Psoas muscle (tissue), 8 donors: ENCODE results near the gene UQCRC1. TPM values are rescaled to one million over a fixed set of nuclear protein-coding genes. Genes with fewer than 3 reads are reported as not detected.
A peak's percentile ranks its signal among the peaks of the same experiment; 100 is the strongest.

Experiments
- ATAC-seq, 4 donors: fragments of 200-7000 bp; cut with Tn5 transposase; one replicate each; pipeline ENCODE4 v1.9.1; 2020; ENCODE audit warnings: moderate library complexity in 3 of 4, mild to moderate bottlenecking in 2 of 4
- DNase-seq, 2 donors: peaks; one replicate each; pipeline ENCODE4 v3.0.0-alpha.2; 2020
- H3K27ac ChIP-seq: fragments of 200-600 bp; one replicate; pipeline ENCODE4 v1.8.0; 2022
- H3K27me3 ChIP-seq, 3 donors: fragments of 200-600 bp in 1 of 3; one replicate each; pipeline versions ENCODE4 v1.6.1 to v1.8.0; 2013 to 2022; ENCODE audit warnings: low read length in 2 of 3, mild to moderate bottlenecking in 2 of 3, moderate library complexity in 1 of 3; ENCODE audit not compliant: insufficient read depth in 3 of 3
- H3K36me3 ChIP-seq, 2 donors: fragments of 200-600 bp in 1 of 2; one replicate each; pipeline versions ENCODE4 v1.6.1 to v1.8.0; 2013 to 2022; ENCODE audit warnings: low read depth in 1 of 2, mild to moderate bottlenecking in 1 of 2, moderate library complexity in 1 of 2; ENCODE audit not compliant: insufficient read depth in 1 of 2
- H3K4me1 ChIP-seq: fragments of 200-600 bp; one replicate; pipeline ENCODE4 v1.8.0; 2022
- H3K4me3 ChIP-seq: fragments of 200-600 bp; one replicate; pipeline ENCODE4 v1.8.0; 2022; ENCODE audit warnings: mild to moderate bottlenecking
- H3K9me3 ChIP-seq: fragments of 200-600 bp; one replicate; pipeline ENCODE4 v1.8.0; 2022
- WGBS, 3 donors: extraction: QIAGEN DNeasy Blood & Tissue Kit; methylation state at CpG; one replicate each; pipeline versions ENCODE4 v1.1.6 to v1.1.7; 2013; 5-methylcytosine and 5-hydroxymethylcytosine counted together
- intact Hi-C, 2 donors: fragments of 100-400 bp; cut with DNase I; formaldehyde crosslinking; loops; one replicate each; pipeline versions ENCODE4 v1.11.0 to v1.14.2; 2022
- polyA plus RNA-seq, 3 donors: library from polyadenylated mRNA; stranded (reverse); fragments of 200-250 nt; gene quantifications; one replicate each; pipeline ENCODE4 v1.2.3, GENCODE V29; 2013
- total RNA-seq, 4 donors: library from RNA; stranded (reverse); fragmentation: NEBNext Ultra II Directional in 2 of 4; extraction: Animal tissue kit (Norgen Biotek cat#: 25700) in 2 of 4; gene quantifications; one replicate each; pipeline versions ENCODE4 v1.2.1 to v1.2.4, GENCODE V29; 2021 to 2023
- TF ChIP-seq, protein P1 (sequence below): fragments of 200-600 bp; IDR thresholded peaks from one replicate; pipeline ENCODE4 v1.8.0; 2022; ENCODE audit warnings: antibody characterized with exemption
- donor health status: healthy with polysubstance abuse.
- donor health status: DM: no; HTN: no; CAD: no; lungs with moderate emphysema.
- donor health status: Bipolar disorder and iron deficiency.
- donor health status: healthy.
- donor health status: DM: yes; HTN: yes; CAD: no.
- donor health status: DM: no; HTN: no; CAD: no.
- donor health status: DM: no; HTN: no; CAD: no.
- donor health status: DM: yes; HTN: yes; CAD: no.

Gene UQCRC1
- total and polyA plus RNA-seq, 7 donors = 466 to 719 (median 674) TPM

DNA sequence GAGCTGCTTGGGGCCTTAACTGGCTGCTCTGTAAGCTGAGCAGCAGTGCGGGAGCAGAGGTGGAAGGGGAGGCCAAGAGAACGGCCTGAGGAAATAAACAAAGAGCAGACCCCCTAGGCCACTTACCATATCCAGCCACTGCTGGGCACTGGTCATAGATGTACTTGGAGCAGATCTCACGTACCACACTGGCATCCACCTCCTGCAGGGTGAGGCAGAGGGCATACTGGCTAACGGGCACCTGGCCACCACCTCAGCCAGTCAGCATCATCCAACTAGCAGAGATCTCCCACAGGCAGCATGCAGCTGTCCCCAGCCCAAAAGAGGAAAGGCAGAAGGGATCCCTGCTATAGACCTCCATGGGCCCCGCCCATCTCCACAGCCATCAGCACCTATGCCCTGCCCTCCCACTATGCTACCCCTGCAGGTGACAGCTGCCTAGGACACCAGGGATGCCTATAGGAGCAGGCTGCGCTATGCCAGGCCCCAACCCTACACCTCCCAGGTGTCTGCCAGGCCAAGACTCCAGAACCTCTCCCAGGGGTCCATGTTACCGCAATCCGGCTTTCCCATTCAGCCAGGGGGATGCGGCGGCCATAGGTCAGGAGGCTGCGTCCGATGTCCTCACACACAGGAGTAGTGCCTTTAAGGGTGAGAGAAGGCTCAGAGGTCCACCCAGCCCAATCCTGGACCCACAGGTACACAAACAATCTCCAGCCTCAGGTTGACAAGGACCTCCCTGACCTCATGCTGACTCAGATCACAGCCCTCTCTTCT lies 9.7 kb downstream of the UQCRC1 start:
- Histone ChIP-seq H3K9me3 (no peaks in the 10 kb centered on the region), H3K4me1 (peaks cover 71% of the 10 kb centered on the region), H3K27me3 (no peaks in the 10 kb centered on the region), H3K36me3 (peaks cover 29 to 62% of the 10 kb centered on the region in 2 donors), H3K27ac (peak overlapping the region; percentile 94), H3K4me3 (peak overlapping the region; percentile 2)
- peak in 1 of 2 donors; percentile 45 for DNase-seq
- WGBS, 3 donors = 75 to 80% (median 78%) methylated on average over 12 of the region's 12 CpGs
- TF ChIP-seq, protein P1, sequence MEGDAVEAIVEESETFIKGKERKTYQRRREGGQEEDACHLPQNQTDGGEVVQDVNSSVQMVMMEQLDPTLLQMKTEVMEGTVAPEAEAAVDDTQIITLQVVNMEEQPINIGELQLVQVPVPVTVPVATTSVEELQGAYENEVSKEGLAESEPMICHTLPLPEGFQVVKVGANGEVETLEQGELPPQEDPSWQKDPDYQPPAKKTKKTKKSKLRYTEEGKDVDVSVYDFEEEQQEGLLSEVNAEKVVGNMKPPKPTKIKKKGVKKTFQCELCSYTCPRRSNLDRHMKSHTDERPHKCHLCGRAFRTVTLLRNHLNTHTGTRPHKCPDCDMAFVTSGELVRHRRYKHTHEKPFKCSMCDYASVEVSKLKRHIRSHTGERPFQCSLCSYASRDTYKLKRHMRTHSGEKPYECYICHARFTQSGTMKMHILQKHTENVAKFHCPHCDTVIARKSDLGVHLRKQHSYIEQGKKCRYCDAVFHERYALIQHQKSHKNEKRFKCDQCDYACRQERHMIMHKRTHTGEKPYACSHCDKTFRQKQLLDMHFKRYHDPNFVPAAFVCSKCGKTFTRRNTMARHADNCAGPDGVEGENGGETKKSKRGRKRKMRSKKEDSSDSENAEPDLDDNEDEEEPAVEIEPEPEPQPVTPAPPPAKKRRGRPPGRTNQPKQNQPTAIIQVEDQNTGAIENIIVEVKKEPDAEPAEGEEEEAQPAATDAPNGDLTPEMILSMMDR = no peak
- intact Hi-C loops = no loop called here
- ATAC-seq = peak in 1 of 4 donors; percentile 16

DNA sequence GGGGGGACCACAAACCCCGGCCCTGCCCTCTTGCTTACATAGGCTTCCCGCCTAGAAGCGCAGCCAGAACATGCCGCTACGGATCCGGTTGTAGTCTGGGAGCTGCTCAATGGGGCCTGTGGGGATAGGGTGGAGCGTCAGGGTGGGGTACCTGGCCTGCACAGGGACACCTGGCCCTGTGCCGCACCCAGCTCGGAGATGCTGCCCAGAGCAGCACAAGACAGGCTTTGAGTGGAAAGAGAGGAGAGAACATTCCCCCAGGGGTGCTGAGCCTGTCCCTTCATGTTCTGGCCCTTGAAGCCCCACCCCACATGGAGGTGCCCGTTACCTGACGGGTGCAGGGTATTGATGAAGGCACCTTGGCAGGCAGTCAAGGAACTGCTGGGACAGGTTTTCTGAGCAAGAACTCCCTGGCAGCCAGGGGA lies 10.4 kb downstream of the UQCRC1 start:
- H3K4me1 ChIP-seq = peaks cover 77% of the 10 kb centered on the region
- TF ChIP-seq, protein P1 = no peak
- peak overlapping the region; percentile 2 for H3K4me3 ChIP-seq
- H3K27me3 ChIP-seq = no peaks in the 10 kb centered on the region
- intact Hi-C loops = no loop called here
- H3K9me3 ChIP-seq = no peaks in the 10 kb centered on the region
- no peak for DNase-seq
- peak overlapping the region; percentile 94 for H3K27ac ChIP-seq
- ATAC-seq = no peak
- peaks cover 25 to 56% of the 10 kb centered on the region in 2 donors for H3K36me3 ChIP-seq
- 44 to 71% (median 47%) methylated on average over 11 of the region's 11 CpGs for WGBS, 3 donors

DNA sequence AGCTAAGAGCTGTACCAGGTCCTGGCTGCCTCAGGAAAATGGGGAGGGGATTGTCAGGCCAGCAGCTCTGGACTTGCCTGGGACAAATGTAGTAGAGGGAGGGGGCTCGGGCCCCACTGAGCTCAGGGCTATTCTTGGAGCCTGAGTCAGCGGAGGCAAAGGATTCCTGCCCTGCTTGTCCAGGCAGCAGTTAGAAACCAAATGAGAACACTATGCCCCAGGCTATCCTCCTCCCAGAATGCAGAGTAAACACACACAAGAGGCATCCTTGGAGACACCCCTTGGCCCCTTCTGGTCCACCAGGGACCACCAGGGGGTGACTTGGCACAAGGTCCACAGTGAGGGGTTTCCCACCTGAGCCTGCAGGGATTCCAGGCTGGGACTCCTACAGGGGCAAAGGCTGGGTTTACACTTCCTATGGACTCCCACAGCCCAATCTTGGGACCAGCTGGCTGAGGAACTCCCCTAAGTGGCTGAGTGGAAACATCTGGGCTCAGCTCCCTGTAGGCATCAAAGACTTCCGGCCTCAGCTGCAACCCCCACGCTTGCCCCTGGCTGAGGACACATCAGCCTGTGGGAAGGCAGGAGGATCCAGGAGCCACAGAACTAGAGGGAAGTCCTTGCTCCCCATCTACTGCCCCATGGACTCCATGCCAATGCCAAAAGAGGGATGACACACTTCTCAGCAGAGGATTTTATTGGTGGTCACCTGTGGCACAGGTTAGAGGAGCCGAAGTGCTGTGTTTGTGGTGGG lies 10.9 kb downstream of the UQCRC1 start:
- H3K9me3 ChIP-seq = no peaks in the 10 kb centered on the region
- WGBS, 3 donors = 17 to 30% (median 26%) methylated on average over 5 of the region's 5 CpGs
- H3K4me3 ChIP-seq = peak overlapping the region; percentile 2
- H3K27ac ChIP-seq = peak overlapping the region; percentile 94
- H3K36me3 ChIP-seq = peaks cover 22 to 50% of the 10 kb centered on the region in 2 donors
- H3K27me3 ChIP-seq = no peaks in the 10 kb centered on the region
- intact Hi-C loops = no loop called here
- TF ChIP-seq, protein P1 = no peak
- H3K4me1 ChIP-seq = peaks cover 77% of the 10 kb centered on the region
- ATAC-seq (peak; percentile 73 to 85 (median 82)), DNase-seq (peak; percentile 70 to 91)

DNA sequence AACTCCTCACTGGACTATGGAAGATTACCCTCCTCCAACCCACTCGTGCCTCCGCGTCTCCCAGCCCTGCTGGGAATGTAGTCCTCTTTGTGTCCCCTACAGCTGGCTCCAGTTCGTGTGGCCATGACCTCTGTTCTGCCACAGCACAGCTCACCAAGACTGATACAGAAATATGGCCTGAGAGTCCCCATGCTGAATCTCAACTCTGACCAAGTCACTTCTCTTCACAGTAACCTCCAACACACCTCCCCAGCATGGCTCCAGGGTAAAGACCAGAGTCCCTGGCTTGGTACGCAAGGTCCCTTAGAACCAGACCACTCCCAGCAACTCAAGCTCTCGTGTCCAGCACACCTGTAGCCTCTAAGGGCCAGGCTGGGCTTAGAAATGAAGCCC lies 12.0 kb downstream of the UQCRC1 start:
- Histone ChIP-seq H3K36me3 (peaks cover 13 to 39% of the 10 kb centered on the region in 2 donors), H3K9me3 (no peaks in the 10 kb centered on the region), H3K27me3 (no peaks in the 10 kb centered on the region), H3K4me1 (peaks cover 77% of the 10 kb centered on the region), H3K4me3 (no peak overlapping the region), H3K27ac (peak overlapping the region; percentile 94)
- ATAC-seq (no peak), DNase-seq (no peak)
- intact Hi-C loops = no loop called here
- TF ChIP-seq, protein P1 = no peak
- WGBS, 3 donors = 46 to 65% (median 49%) methylated on average over 6 of the region's 6 CpGs
